Stimulated activated naive B cell treated with anti-CD40 and anti-IgM and Interleukin-4, amounts not matched to agents 10 μg/mL and 1 μg/mL and 100 μg/mL, for 72 hours (primary cell): Measurements from ENCODE around the gene TTC36.
"Not testable (repeated sequence)": the region's sequence is repeated elsewhere in the genome, so short reads cannot be mapped to it uniquely, and the experiment has no call there.

Experiments used
- ATAC-seq, 2 donors: fragments of 150-1000 bp; cut with Tn5 transposase; replicated peaks; 2 replicates each; pipeline ENCODE4 v1.10.0; 2021; ENCODE audit warnings: moderate library complexity in 1 of 2
- DNase-seq: peaks from one replicate; pipeline ENCODE4 v3.0.0; 2021
- H3K27ac Mint-ChIP-seq: one replicate; pipeline ENCODE4 v1.8.0; 2022; ENCODE audit warnings: mild to moderate bottlenecking, mixed read lengths
- H3K27me3 Mint-ChIP-seq, 2 donors: one replicate each; pipeline ENCODE4 v1.8.0; 2022; ENCODE audit warnings: mixed read lengths in 2 of 2
- H3K36me3 Mint-ChIP-seq, 2 donors: one replicate each; pipeline ENCODE4 v1.8.0; 2022; ENCODE audit warnings: mixed read lengths in 2 of 2, mild to moderate bottlenecking in 1 of 2
- H3K4me1 Mint-ChIP-seq, 2 donors: one replicate each; pipeline ENCODE4 v1.8.0; 2022; ENCODE audit warnings: mixed read lengths in 2 of 2, mild to moderate bottlenecking in 1 of 2
- H3K4me3 Mint-ChIP-seq, 2 donors: one replicate each; pipeline ENCODE4 v1.8.0; 2022; ENCODE audit warnings: mild to moderate bottlenecking in 2 of 2, mixed read lengths in 2 of 2, moderate library complexity in 1 of 2
- H3K9me3 Mint-ChIP-seq, 2 donors: one replicate each; pipeline ENCODE4 v1.8.0; 2022; ENCODE audit warnings: mixed read lengths in 2 of 2, mild to moderate bottlenecking in 1 of 2

Gene TTC36, protein sequence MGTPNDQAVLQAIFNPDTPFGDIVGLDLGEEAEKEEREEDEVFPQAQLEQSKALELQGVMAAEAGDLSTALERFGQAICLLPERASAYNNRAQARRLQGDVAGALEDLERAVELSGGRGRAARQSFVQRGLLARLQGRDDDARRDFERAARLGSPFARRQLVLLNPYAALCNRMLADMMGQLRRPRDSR

DNA sequence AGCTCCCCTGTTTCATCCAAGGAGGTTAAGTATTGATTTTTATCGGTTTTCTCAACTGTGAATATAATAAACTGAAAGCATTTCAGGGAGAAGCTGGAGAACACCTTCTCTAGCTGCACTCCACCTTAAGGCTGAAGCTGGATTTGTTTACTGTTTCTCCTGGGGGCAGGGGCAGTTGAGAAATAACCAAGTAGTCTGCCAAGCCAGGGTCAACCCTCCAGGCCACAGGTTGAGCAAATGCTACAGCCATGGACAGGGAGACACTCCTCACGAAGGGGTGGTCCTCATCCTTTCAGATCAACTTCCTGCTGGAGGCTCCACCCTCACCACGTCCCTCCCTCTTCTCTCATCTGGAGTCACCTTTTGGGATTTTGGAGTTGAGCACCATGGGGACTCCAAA is at the start of gene TTC36:
Gene TTC36, plus strand, starts transcription at position 366 of the 400 bp plus-strand sequence. Its CDS starts 21 bp downstream, at position 387.
- ATAC-seq, result no peak
- H3K27ac Mint-ChIP-seq, result no peak within 1 kb of the TSS
- no peak for DNase-seq
- H3K4me3 Mint-ChIP-seq, result no peak within 1 kb of the TSS
- H3K36me3 Mint-ChIP-seq, result peaks cover 23% of the 10 kb centered on the region in 2 donors
- peaks cover 30 to 32% of the 10 kb centered on the region in 2 donors for H3K4me1 Mint-ChIP-seq
- H3K9me3 Mint-ChIP-seq, result no peaks in the 10 kb centered on the region
- H3K27me3 Mint-ChIP-seq, result no peaks in the 10 kb centered on the region

DNA sequence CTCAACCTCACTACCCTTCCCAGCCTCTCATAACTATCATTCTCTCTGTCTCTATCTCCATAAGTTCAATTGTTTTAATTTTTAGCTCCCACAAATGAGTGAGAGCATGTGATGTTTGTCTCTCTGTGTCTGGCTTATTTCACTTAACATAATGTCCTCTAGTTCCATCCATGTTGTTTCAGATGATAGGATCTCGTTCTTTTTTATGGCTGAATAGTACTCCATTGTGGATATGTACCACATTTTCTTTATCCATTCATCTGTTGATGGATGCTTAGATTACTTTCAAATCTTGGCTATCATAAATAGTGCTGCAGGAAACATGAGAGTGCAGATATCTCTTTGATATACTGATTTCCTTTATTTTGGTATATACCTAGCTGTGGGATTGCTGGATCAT is 46.0 kb upstream of the TTC36 start:
- H3K36me3 Mint-ChIP-seq, result peaks cover 32 to 46% of the 10 kb centered on the region in 2 donors
- DNase-seq, H3K4me3 Mint-ChIP-seq, H3K9me3 Mint-ChIP-seq, ATAC-seq, H3K27ac Mint-ChIP-seq, H3K4me1 Mint-ChIP-seq, H3K27me3 Mint-ChIP-seq: not testable (repeated sequence)

DNA sequence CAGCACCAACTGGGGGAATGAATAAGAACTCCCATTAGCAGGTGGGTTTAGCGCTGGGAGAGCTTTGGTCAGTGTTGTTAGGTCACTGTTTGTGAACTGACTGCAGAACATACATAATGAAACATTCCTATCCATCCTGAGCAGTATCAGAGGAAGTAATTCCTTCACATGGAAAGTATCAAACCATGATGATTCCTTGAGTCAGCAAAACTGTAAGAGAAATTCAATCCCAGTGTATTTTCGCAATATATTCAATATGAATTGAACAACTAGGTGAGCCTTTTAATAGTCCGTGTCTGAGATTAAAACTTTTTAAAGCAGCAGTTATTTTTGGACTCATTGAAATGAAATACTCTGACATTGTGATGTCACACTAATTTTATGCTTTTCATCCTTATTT is 42.9 kb upstream of the TTC36 start:
- peaks cover 15 to 28% of the 10 kb centered on the region in 2 donors for H3K36me3 Mint-ChIP-seq
- H3K27me3 Mint-ChIP-seq, result no peaks in the 10 kb centered on the region
- H3K4me1 Mint-ChIP-seq, result no peaks in the 10 kb centered on the region
- H3K4me3 Mint-ChIP-seq, result no peak overlapping the region
- no peak for DNase-seq
- no peak for ATAC-seq
- H3K9me3 Mint-ChIP-seq, result no peaks in the 10 kb centered on the region
- H3K27ac Mint-ChIP-seq, result peak overlapping the region; percentile 25

DNA sequence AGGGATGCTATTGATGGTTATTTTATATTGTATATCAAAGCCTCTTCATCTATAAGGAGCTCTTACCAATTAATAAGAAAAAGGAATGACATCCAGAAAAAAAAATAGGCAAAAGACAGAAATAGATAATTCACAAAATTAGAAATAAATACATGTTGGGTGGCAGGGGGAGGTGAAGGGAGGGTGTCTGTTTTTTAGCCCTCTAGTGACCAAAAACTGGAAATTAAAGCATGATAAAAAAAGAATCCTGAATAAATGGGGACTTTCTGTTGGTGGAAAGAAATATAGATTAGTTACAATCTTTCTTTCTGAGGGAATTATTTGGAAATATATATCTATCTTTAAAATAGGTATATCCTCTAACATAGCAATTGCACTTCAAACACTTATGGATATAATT is 42.0 kb upstream of the TTC36 start:
- peak overlapping the region; percentile 3 for H3K27ac Mint-ChIP-seq
- DNase-seq (no peak), ATAC-seq (no peak)
- no peak overlapping the region for H3K4me3 Mint-ChIP-seq
- peaks cover 15 to 28% of the 10 kb centered on the region in 2 donors for H3K36me3 Mint-ChIP-seq
- H3K9me3 Mint-ChIP-seq, result no peaks in the 10 kb centered on the region
- no peaks in the 10 kb centered on the region for H3K27me3 Mint-ChIP-seq
- no peaks in the 10 kb centered on the region for H3K4me1 Mint-ChIP-seq

DNA sequence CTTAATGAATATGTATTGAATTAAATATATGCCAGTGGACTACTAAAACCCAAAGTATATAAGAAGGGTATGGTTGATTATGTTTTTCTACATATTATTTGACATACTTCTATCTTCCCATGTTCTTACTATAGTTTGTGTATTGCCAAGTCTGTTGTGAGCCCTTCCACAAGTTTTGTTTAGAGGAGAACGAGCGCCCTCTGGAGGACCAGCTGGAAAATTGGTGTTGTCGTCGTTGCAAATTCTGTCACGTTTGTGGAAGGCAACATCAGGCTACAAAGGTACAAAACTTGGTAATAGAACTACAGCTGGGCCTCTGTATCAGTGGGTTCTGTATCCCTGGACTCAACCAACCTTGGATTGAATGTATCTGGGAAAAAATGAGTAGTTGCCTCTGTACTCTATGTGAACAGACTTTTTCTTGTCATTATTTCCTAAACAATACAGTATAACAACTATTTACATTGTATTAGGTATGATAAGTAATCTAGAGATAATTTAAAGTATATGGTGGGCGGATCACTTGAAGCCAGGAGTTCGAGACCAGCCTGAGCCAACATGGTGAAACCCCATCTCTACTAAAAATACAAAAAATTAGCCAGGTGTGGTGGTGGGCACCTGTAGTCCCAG is 38.7 kb upstream of the TTC36 start:
- Mint-ChIP-seq H3K4me1 (no peaks in the 10 kb centered on the region), H3K9me3 (no peaks in the 10 kb centered on the region), H3K27ac (no peak overlapping the region), H3K27me3 (no peaks in the 10 kb centered on the region), H3K36me3 (peaks cover 12 to 26% of the 10 kb centered on the region in 2 donors), H3K4me3 (no peak overlapping the region)
- ATAC-seq (peak; percentile 61 to 67), DNase-seq (peak; percentile 52)

DNA sequence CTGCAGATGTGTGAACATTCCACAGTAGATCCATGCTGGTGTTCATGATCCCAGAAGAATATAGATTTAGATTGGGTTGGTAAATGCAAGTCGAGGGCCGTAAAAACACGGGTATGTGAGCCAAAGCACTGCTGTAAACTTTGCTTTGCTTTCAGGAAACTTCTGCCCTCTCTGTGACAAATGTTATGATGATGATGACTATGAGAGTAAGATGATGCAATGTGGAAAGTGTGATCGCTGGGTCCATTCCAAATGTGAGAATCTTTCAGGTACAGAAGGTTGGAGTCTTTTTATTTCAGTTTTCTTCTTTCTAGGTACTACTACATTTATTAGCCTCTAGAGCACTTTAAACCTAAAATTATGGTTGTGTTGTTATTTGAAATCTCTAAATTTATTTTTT is 36.2 kb upstream of the TTC36 start:
- Mint-ChIP-seq H3K36me3 (peaks cover 9 to 27% of the 10 kb centered on the region in 2 donors), H3K4me3 (no peak overlapping the region), H3K27me3 (no peaks in the 10 kb centered on the region), H3K4me1 (no peaks in the 10 kb centered on the region), H3K9me3 (no peaks in the 10 kb centered on the region), H3K27ac (no peak overlapping the region)
- ATAC-seq (no peak), DNase-seq (no peak)

DNA sequence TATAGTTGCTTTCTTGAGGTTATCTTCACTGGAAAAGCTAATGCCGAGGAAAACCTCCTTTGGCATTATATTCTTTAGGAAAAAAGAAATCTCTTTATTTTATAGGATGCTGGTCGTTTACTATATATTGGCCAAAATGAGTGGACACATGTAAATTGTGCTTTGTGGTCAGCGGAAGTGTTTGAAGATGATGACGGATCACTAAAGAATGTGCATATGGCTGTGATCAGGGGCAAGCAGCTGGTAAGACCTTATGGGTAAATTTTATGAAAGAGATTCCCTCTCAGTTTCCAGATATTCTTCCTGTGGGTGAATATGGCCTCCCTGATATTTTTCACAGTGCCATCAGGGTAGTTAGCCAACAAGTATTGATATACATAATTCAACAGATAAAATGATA is 29.4 kb upstream of the TTC36 start:
- Mint-ChIP-seq H3K4me1 (no peaks in the 10 kb centered on the region), H3K4me3 (no peak overlapping the region), H3K27ac (no peak overlapping the region), H3K27me3 (no peaks in the 10 kb centered on the region), H3K9me3 (no peaks in the 10 kb centered on the region), H3K36me3 (peaks cover 27 to 55% of the 10 kb centered on the region in 2 donors)
- no peak for ATAC-seq
- no peak for DNase-seq

DNA sequence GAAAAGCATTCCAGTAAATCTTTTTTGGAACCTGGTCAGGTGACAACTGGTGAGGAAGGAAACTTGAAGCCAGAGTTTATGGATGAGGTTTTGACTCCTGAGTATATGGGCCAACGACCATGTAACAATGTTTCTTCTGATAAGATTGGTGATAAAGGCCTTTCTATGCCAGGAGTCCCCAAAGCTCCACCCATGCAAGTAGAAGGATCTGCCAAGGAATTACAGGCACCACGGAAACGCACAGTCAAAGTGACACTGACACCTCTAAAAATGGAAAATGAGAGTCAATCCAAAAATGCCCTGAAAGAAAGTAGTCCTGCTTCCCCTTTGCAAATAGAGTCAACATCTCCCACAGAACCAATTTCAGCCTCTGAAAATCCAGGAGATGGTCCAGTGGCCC is 24.1 kb upstream of the TTC36 start:
- no peaks in the 10 kb centered on the region for H3K27me3 Mint-ChIP-seq
- DNase-seq (no peak), ATAC-seq (no peak)
- no peaks in the 10 kb centered on the region for H3K9me3 Mint-ChIP-seq
- H3K4me3 Mint-ChIP-seq, result no peak overlapping the region
- peaks cover 0 to 2% of the 10 kb centered on the region in 2 donors for H3K4me1 Mint-ChIP-seq
- peaks cover 48 to 70% of the 10 kb centered on the region in 2 donors for H3K36me3 Mint-ChIP-seq
- H3K27ac Mint-ChIP-seq, result peak overlapping the region; percentile 38

DNA sequence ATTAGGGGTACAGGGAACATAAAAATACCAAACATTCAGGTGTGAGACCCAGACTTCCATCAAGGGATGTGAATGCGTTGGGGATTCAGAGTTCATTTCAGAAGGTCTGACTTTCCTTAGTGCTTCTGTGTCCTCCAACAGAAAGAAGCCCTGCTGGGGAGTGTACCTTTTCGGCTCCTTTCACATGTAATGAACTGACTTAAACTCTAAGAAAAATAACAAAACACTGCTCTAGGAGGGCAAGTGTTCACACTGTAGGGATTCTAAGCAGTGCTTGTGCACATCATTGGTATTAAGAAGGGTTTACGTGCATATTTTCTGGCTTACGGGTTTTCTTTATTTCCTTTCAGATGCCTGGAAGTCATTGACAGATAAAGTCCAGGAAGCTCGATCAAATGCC is 15.7 kb upstream of the TTC36 start:
- peaks cover 33 to 41% of the 10 kb centered on the region in 2 donors for H3K36me3 Mint-ChIP-seq
- H3K27me3 Mint-ChIP-seq, result no peaks in the 10 kb centered on the region
- no peaks in the 10 kb centered on the region for H3K4me1 Mint-ChIP-seq
- H3K27ac Mint-ChIP-seq, result no peak overlapping the region
- no peak for DNase-seq
- no peaks in the 10 kb centered on the region for H3K9me3 Mint-ChIP-seq
- ATAC-seq, result no peak
- no peak overlapping the region for H3K4me3 Mint-ChIP-seq

DNA sequence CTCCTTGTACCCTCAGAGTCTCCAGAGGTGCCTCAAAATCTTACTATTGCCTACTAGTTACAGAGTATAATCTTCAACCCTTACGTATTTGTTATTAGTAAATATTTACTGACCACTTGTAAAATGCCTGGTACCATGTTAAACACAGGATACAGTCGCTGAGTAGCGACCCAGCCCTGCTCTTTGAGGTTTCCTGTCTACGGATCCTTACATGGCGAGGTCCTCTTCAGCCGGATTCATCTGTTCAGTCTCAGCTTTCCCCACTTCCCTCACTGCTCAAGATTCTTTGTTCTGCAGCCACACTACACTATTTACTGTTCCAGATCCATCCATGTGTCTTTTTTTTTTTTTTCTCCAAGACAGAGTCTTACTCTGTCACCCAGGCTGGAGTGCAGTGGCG is 13.2 kb upstream of the TTC36 start:
- no peaks in the 10 kb centered on the region for H3K27me3 Mint-ChIP-seq
- peak overlapping the region; percentile 4 for H3K27ac Mint-ChIP-seq
- H3K36me3 Mint-ChIP-seq, result peaks cover 29 to 42% of the 10 kb centered on the region in 2 donors
- no peak for ATAC-seq
- no peaks in the 10 kb centered on the region for H3K4me1 Mint-ChIP-seq
- no peaks in the 10 kb centered on the region for H3K9me3 Mint-ChIP-seq
- no peak overlapping the region for H3K4me3 Mint-ChIP-seq
- DNase-seq, result no peak

DNA sequence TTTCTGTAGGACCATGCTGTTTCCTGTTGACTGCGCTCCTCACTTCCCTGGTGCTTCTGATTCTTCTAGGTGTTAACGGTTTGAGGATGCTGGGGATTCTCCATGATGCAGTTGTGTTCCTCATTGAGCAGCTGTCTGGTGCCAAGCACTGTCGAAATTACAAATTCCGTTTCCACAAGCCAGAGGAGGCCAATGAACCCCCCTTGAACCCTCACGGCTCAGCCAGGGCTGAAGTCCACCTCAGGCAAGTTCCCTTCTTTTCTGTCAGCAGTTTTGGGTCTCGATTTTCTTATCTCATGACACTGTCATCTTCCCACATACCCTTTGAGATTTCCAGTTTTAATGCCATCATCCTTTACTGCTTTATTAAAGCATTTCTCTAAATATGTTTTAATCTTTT is 7.7 kb upstream of the TTC36 start:
- H3K4me3 Mint-ChIP-seq, result no peak overlapping the region
- H3K9me3 Mint-ChIP-seq, result no peaks in the 10 kb centered on the region
- no peaks in the 10 kb centered on the region for H3K27me3 Mint-ChIP-seq
- H3K36me3 Mint-ChIP-seq, result peaks cover 26 to 49% of the 10 kb centered on the region in 2 donors
- DNase-seq (no peak), ATAC-seq (no peak)
- no peak overlapping the region for H3K27ac Mint-ChIP-seq
- H3K4me1 Mint-ChIP-seq, result peaks cover 2 to 5% of the 10 kb centered on the region in 2 donors

DNA sequence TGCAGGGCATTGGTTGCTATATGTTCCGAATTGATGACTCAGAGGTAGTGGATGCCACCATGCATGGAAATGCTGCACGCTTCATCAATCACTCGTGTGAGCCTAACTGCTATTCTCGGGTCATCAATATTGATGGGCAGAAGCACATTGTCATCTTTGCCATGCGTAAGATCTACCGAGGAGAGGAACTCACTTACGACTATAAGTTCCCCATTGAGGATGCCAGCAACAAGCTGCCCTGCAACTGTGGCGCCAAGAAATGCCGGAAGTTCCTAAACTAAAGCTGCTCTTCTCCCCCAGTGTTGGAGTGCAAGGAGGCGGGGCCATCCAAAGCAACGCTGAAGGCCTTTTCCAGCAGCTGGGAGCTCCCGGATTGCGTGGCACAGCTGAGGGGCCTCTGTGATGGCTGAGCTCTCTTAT is 5.4 kb upstream of the TTC36 start:
- no peaks in the 10 kb centered on the region for H3K9me3 Mint-ChIP-seq
- H3K27ac Mint-ChIP-seq, result no peak overlapping the region
- H3K4me3 Mint-ChIP-seq, result no peak overlapping the region
- ATAC-seq (peak in 1 of 2 donors; percentile 61), DNase-seq (no peak)
- peaks cover 23 to 34% of the 10 kb centered on the region in 2 donors for H3K36me3 Mint-ChIP-seq
- H3K4me1 Mint-ChIP-seq, result peaks cover 7 to 9% of the 10 kb centered on the region in 2 donors
- H3K27me3 Mint-ChIP-seq, result no peaks in the 10 kb centered on the region

DNA sequence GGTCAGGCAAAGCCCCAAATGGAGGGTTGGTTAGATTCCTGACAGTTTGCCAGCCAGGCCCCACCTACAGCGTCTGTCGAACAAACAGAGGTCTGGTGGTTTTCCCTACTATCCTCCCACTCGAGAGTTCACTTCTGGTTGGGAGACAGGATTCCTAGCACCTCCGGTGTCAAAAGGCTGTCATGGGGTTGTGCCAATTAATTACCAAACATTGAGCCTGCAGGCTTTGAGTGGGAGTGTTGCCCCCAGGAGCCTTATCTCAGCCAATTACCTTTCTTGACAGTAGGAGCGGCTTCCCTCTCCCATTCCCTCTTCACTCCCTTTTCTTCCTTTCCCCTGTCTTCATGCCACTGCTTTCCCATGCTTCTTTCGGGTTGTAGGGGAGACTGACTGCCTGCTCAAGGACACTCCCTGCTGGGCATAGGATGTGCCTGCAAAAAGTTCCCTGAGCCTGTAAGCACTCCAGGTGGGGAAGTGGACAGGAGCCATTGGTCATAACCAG is 4.7 kb upstream of the TTC36 start:
- peak overlapping the region; percentile 62 for H3K27ac Mint-ChIP-seq
- no peak for DNase-seq

DNA sequence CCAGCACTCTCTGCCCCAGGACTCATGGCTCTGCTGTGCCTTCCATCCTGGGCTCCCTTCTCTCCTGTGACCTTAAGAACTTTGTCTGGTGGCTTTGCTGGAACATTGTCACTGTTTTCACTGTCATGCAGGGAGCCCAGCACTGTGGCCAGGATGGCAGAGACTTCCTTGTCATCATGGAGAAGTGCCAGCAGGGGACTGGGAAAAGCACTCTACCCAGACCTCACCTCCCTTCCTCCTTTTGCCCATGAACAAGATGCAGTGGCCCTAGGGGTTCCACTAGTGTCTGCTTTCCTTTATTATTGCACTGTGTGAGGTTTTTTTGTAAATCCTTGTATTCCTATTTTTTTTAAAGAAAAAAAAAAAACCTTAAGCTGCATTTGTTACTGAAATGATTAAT is 2.9 kb upstream of the TTC36 start:
- Mint-ChIP-seq H3K4me1 (peaks cover 11 to 13% of the 10 kb centered on the region in 2 donors), H3K4me3 (no peak overlapping the region), H3K27ac (no peak overlapping the region), H3K9me3 (no peaks in the 10 kb centered on the region), H3K27me3 (no peaks in the 10 kb centered on the region), H3K36me3 (peaks cover 32 to 39% of the 10 kb centered on the region in 2 donors)
- DNase-seq, result no peak
- no peak for ATAC-seq

More for the DNA sequence above, 4.7 kb upstream of the TTC36 start:
- no peak for ATAC-seq
- no peak overlapping the region for H3K4me3 Mint-ChIP-seq
- peaks cover 7 to 9% of the 10 kb centered on the region in 2 donors for H3K4me1 Mint-ChIP-seq
- no peaks in the 10 kb centered on the region for H3K9me3 Mint-ChIP-seq
- peaks cover 28 to 39% of the 10 kb centered on the region in 2 donors for H3K36me3 Mint-ChIP-seq
- H3K27me3 Mint-ChIP-seq, result no peaks in the 10 kb centered on the region
